Stimulated activated CD4-positive, alpha-beta T cell treated with anti-CD3 and anti-CD28 coated beads, Interleukin-12 subunit alpha, Interleukin-12 subunit beta, amount 100 ng/mL, for 4 hours (primary cell): Measurements from ENCODE around the gene RAD54L.
"Not testable (repeated sequence)": the region's sequence is repeated elsewhere in the genome, so short reads cannot be mapped to it uniquely, and the experiment has no call there.

Source experiments
- DNase-seq: peaks from one replicate; pipeline ENCODE4 v3.0.0-alpha.2; 2020

Gene RAD54L

DNA sequence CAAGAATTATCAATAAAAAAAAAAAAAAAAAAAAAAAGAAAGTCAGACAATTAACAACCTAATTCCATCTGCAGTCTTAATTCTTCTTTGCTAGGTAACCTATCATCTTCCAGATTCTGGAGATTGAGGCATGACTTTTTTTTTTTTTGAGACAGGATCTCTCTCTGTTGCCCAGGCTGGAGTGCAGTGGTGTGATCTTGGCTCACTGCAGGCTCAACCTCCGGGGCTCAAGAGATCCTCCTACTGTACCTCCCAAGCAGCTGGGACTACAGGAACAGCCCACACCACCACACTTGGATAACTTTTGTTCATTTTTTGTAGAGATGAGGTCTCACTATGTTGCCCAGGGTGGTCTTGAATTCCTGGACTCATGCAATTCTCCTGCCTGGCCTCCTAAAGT lies 4.6 kb upstream of the RAD54L start:
- no peak for DNase-seq

- not testable (repeated sequence) for DNase-seq
These were observed 3.7 kb upstream of the RAD54L start for GRCh38 chr1:46243831-46244230.

GRCh38 chr1:46244656-46245371 lies 2.7 kb upstream of the RAD54L start:
- DNase-seq: no peak

- DNase-seq: not testable (repeated sequence)
These were observed 1.4 kb upstream of the RAD54L start for GRCh38 chr1:46246136-46246535.

GRCh38 chr1:46246548-46247435 lies 771 bp upstream of the RAD54L start:
- DNase-seq: peak; percentile 55

DNA sequence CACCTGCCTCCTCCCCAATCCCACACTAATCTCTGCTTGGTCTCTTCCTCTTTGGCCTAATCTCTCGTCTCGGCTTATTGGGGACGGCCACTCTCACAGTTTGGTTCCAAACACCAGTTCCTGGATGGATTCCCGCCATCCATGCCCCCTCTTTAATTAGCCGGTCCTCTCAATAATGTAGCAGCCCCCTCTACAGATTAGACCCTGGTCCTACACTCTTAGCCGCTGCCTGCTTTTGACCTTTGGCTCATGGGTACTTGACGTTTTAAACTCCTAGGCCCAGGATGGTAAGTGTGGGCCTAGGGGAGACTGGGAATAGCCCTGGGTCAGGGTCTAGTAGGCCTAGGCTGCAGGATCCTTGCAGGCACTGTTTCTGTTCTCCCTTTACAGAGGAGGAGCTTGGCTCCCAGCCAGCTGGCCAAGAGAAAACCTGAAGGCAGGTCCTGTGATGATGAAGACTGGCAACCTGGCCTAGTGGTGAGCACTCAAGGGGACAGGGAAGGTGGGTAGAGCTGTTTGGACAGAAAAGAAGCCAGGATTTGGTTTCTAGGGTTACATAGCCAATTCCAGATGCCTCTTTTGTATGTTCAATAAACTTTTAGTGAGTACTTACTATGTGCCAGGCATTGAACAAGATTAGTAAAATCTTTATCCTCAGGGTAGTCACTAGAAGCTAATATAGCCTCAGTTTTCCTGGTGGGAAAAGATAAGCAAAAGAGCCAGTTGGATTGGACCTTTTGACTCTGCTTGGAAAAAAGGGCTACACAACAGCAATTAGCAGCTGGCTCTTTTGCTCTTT lies 758 bp downstream of the RAD54L start:
- DNase-seq: no peak

- no peak for DNase-seq
These were observed 7.1 kb downstream of the RAD54L start for GRCh38 chr1:46254668-46255067.

DNA sequence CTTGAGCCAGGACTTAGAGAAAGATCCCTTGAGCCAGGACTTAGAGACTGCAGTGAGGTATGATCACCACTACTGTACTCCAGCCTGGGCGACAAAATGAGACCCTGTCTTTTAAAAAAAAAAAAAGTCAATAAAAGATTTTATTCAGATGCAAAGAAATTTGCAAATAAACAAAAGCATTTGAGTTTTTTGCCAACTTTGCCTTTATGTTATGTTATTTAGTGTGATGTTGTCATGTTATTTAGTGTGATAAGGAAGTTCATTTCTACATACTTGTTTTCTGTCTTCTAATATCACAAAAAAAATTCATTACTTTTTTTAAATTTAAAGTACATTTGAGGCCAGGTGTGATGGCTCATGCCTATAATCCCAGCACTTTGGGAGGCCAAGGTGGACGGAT lies 9.0 kb downstream of the RAD54L start:
- DNase-seq: no peak

- DNase-seq: no peak
These were observed 14.9 kb downstream of the RAD54L start for GRCh38 chr1:46262508-46262907.

- no peak for DNase-seq
These were observed 15.6 kb downstream of the RAD54L start for GRCh38 chr1:46263146-46263545.

- no peak for DNase-seq
These were observed 21.0 kb downstream of the RAD54L start for GRCh38 chr1:46268578-46268977.

GRCh38 chr1:46274225-46275029 lies 26.9 kb downstream of the RAD54L start:
- no peak for DNase-seq

DNA sequence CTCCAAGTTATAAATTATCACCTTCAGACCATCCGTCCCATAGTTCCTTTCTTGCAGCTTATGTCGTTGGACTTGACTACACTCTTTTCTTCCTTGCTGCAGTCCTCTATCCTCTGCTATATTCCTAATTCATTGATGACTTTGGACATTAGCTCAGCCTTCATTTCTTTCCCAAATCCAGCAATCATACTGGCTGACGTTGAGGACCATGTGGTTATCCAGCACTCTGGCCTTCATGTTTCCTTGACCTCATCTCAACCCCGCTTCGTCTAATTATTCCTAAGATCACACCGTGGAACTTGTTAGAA lies 27.4 kb downstream of the RAD54L start:
- no peak for DNase-seq

GRCh38 chr1:46277658-46278373 lies 30.3 kb downstream of the RAD54L start:
- no peak for DNase-seq

- DNase-seq: no peak
These were observed 31.2 kb downstream of the RAD54L start for GRCh38 chr1:46278807-46279206.

GRCh38 chr1:46280092-46280491 lies 32.5 kb downstream of the RAD54L start:
- DNase-seq: no peak

GRCh38 chr1:46281021-46281420 lies 33.5 kb downstream of the RAD54L start:
- DNase-seq: no peak

- DNase-seq: no peak
These were observed 36.5 kb downstream of the RAD54L start for GRCh38 chr1:46284058-46284457.

GRCh38 chr1:46284597-46285564 lies 37.3 kb downstream of the RAD54L start:
- DNase-seq: no peak

DNA sequence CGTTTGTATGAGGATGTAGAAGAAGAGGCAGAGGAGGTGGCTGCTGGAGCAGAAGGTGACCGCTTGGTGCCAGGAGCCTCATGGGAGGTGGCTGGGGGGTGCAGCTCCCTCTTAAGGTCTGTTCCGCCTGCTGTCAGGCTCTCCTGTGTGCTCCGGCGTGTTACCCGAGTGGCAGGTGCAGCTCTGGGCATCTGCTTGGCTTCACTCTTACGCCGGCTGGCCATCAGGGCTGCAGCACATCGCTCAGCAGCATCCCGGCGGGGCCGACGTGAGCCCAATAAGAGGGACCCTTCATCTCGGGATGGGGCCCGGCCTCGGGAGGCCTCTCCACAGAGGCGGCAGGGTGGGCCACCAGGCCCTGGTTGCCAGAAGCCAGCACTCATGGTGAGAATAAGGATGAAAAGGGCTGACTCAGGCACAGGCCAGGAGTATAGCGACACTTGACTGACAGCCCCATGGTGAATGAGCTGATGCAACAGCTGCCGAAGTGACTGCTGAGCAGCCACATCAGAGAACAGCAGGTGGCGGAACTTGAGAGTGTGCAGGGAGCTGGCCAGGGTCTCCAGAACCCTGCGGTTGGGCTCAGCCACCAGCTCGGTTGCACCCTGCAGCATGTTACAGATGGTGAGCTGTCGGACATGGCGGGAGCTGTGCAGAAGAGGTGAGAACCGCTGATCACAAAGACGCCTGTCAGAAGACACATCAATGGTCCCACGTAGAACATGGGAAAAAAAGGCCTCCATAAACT lies 38.3 kb downstream of the RAD54L start:
- DNase-seq: no peak
